Measurements from ENCODE around the gene LPCAT2.

DNA sequence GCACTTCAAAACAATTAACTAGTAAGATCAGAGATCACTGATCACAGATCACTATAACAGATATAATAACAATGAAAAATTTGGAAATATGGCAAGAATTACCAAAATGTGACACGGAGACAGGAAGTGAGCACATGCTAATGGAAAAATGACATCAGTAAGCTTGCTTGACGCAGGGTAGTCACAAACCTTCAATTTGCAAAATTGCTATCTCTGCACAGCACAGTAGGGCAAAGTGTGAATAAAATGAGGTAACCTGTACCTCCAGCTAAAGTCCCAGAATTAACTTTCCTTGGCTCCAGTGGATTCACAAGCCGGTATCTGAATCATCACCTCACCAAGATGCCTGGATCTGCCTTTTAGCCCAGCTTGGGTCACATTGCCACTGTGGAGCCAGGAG lies 34.1 kb upstream of the LPCAT2 start:
- TF ChIP-seq, protein P1, sequence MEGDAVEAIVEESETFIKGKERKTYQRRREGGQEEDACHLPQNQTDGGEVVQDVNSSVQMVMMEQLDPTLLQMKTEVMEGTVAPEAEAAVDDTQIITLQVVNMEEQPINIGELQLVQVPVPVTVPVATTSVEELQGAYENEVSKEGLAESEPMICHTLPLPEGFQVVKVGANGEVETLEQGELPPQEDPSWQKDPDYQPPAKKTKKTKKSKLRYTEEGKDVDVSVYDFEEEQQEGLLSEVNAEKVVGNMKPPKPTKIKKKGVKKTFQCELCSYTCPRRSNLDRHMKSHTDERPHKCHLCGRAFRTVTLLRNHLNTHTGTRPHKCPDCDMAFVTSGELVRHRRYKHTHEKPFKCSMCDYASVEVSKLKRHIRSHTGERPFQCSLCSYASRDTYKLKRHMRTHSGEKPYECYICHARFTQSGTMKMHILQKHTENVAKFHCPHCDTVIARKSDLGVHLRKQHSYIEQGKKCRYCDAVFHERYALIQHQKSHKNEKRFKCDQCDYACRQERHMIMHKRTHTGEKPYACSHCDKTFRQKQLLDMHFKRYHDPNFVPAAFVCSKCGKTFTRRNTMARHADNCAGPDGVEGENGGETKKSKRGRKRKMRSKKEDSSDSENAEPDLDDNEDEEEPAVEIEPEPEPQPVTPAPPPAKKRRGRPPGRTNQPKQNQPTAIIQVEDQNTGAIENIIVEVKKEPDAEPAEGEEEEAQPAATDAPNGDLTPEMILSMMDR (IDR thresholded peaks at IDR 0.05; ENCODE audit: low read depth, low read length) = no peak
- TF ChIP-seq, protein P2, sequence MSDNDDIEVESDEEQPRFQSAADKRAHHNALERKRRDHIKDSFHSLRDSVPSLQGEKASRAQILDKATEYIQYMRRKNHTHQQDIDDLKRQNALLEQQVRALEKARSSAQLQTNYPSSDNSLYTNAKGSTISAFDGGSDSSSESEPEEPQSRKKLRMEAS (IDR thresholded peaks at IDR 0.05; ENCODE audit: low read depth, low read length) = no peak

Data from NB4 (cell line).